K562 (cell line): ENCODE results near the gene B3GAT1. TPM values are rescaled to one million over a fixed set of nuclear protein-coding genes. Genes with fewer than 3 reads are reported as not detected.

ENCODE experiments used
- ATAC-seq: fragments of 200-7000 bp; cut with Tn5 transposase; 3 replicates; pipeline ENCODE4 v1.9.1; 2020; ENCODE audit warnings: moderate library complexity
- BruUV-seq: library from RNA; stranded (reverse); fragments of 400-500 nt; replicated peaks from 2 replicates; lab custom pipeline; 2021; lab: Mats Ljungman, UMichigan
- CTCF ChIA-PET: fragments of 300-600 bp; formaldehyde crosslinking; extraction: SDS; loops from one replicate; lab custom pipeline; 2021; ENCODE audit warnings: low intra/inter-chr PET ratio; lab: Yijun Ruan, JAX
- POLR2A ChIA-PET: fragments of 300-600, 350-650 bp; sonication (Branson Sonifier 250); formaldehyde crosslinking; extraction: SDS; loops from one replicate; lab custom pipeline; 2021; ENCODE audit warnings: antibody characterized with exemption, inconsistent platforms; lab: Yijun Ruan, JAX
- DNase-seq, 4 experiments: peaks; one replicate each; pipeline versions ENCODE4 v3.0.0 to v3.0.0-alpha.2; 2011 to 2018; ENCODE audit warnings: low spot score in 3 of 4, mixed read lengths in 3 of 4; ENCODE audit errors: extremely low read depth in 1 of 4
- FAIRE-seq: peaks from 2 replicates; lab custom pipeline; 2011; peaks lifted over from hg19 to GRCh38; lab: Jason Lieb, UNC
- H2AFZ ChIP-seq: 2 replicates; pipeline ENCODE4 v1.6.0; 2011; ENCODE audit warnings: low read depth, low read length, control low read depth, inconsistent platforms
- H3K27ac ChIP-seq: fragments of 200-600 bp; 3 replicates; pipeline ENCODE4 v1.8.0; 2011; ENCODE audit warnings: low read depth, mild to moderate bottlenecking, control low read depth, inconsistent platforms, low read length, moderate library complexity, mixed read lengths; ENCODE audit errors: extremely low read depth
- H3K27me3 ChIP-seq, 2 experiments: fragments of 300-600 bp in 1 of 2; 2 replicates in 1 of 2; 3 replicates in 1 of 2; pipeline versions ENCODE4 v1.6.0 to v1.8.0; 2011; ENCODE audit warnings: inconsistent platforms in 2 of 2, low read length in 2 of 2, mild to moderate bottlenecking in 1 of 2, mixed read lengths in 1 of 2, moderate library complexity in 1 of 2; ENCODE audit not compliant: control insufficient read depth in 2 of 2, insufficient read depth in 2 of 2
- H3K36me3 ChIP-seq: fragments of 300-600 bp; 3 replicates; pipeline ENCODE4 v1.8.0; 2011; ENCODE audit warnings: mild to moderate bottlenecking, low read length, inconsistent platforms; ENCODE audit not compliant: control insufficient read depth, insufficient read depth
- H3K4me1 ChIP-seq, 2 experiments: fragments of 200-600 bp in 1 of 2; replicated peaks in 1 of 2; 2 replicates in 1 of 2; 3 replicates in 1 of 2; pipeline versions ENCODE4 v1.5.1 to v1.8.0; 2011; ENCODE audit warnings: inconsistent platforms in 2 of 2, low read length in 2 of 2, mild to moderate bottlenecking in 1 of 2, mixed read lengths in 1 of 2, moderate library complexity in 1 of 2; ENCODE audit not compliant: control insufficient read depth in 2 of 2, insufficient read depth in 2 of 2
- H3K4me2 ChIP-seq: 2 replicates; pipeline ENCODE4 v1.6.1; 2011; ENCODE audit warnings: low read length, control low read depth, inconsistent platforms, mixed read lengths; ENCODE audit not compliant: insufficient read depth
- H3K4me3 ChIP-seq: fragments of 200-600 bp; sonication (generic), shearing (Covaris generic); 2 replicates; pipeline ENCODE4 v1.5.1; 2016; ENCODE audit warnings: control low read depth, inconsistent platforms
- H3K79me2 ChIP-seq: fragments of 200-600 bp; 3 replicates; pipeline ENCODE4 v1.8.0; 2011; ENCODE audit warnings: low read length, inconsistent platforms; ENCODE audit not compliant: control insufficient read depth, insufficient read depth
- H3K9ac ChIP-seq, 2 experiments: 2 replicates each; pipeline versions ENCODE4 v1.6.0 to v1.6.1; 2011; ENCODE audit warnings: low read depth in 2 of 2, low read length in 2 of 2, control low read depth in 1 of 2, inconsistent platforms in 1 of 2, mild to moderate bottlenecking in 1 of 2, mixed read lengths in 1 of 2; ENCODE audit not compliant: insufficient read depth in 1 of 2
- H3K9me1 ChIP-seq: one replicate; pipeline ENCODE4 v1.6.0; 2011; ENCODE audit warnings: inconsistent platforms, mild to moderate bottlenecking, low read length, moderate library complexity; ENCODE audit not compliant: control insufficient read depth, insufficient read depth
- H3K9me3 ChIP-seq: replicated peaks from 2 replicates; pipeline ENCODE4 v1.5.1; 2011; ENCODE audit warnings: low read depth, low read length, inconsistent platforms; ENCODE audit not compliant: control insufficient read depth, insufficient read depth
- H4K20me1 ChIP-seq: replicated peaks from 2 replicates; pipeline ENCODE4 v1.6.1; 2011; ENCODE audit warnings: low read length, inconsistent platforms, mixed read lengths; ENCODE audit not compliant: control insufficient read depth, insufficient read depth
- GABPA ChIP-seq: fragments of 200-800 bp; sonication (Bioruptor generic); conservative IDR thresholded peaks from 2 replicates; pipeline ENCODE4 v1.6.1; 2016; ENCODE audit warnings: low read depth, missing genetic modification characterization, missing compliant biosample characterization
- HEY1 ChIP-seq: fragments of 250-450 bp; sonication (Bioruptor Pico); IDR thresholded peaks from 2 replicates; pipeline ENCODE4 v1.5.0; 2020; ENCODE audit warnings: mild to moderate bottlenecking, moderate library complexity, borderline replicate concordance
- MEF2A ChIP-seq: IDR thresholded peaks from 2 replicates; pipeline ENCODE4 v1.6.1; 2011; ENCODE audit warnings: low read depth, mild to moderate bottlenecking, low read length, moderate library complexity; ENCODE audit not compliant: control insufficient read depth
- SRSF3 ChIP-seq: fragments of 200-400 bp; formaldehyde crosslinking; IDR thresholded peaks from 2 replicates; pipeline ENCODE4 v1.6.1; 2016; ENCODE audit warnings: mild to moderate bottlenecking, low read length, moderate library complexity; ENCODE audit not compliant: insufficient read depth
- WGBS: fragments of 100-300 bp; shearing (Covaris generic); methylation state at CpG from one replicate; pipeline ENCODE4 v1.1.6; 2016; ENCODE audit warnings: low coverage, mixed read lengths; ENCODE audit not compliant: insufficient coverage; ENCODE audit errors: missing lambda C conversion rate; 5-methylcytosine and 5-hydroxymethylcytosine counted together
- in situ Hi-C: fragments of 300-500 bp; cut with MboI; formaldehyde crosslinking; loops from 4 replicates; pipeline ENCODE4 v1.15.0; 2018; ENCODE audit warnings: inconsistent platforms, mixed read lengths
- intact Hi-C: fragments of 100-400 bp; cut with micrococcal nuclease; formaldehyde crosslinking; loops from 2 replicates; pipeline ENCODE4 v1.14.2; 2022
- polyA plus RNA-seq, 8 experiments: library from polyadenylated mRNA; depleted of rRNA in 4 of 8; stranded (reverse) in 5 of 8; unstranded in 3 of 8; fragments of >200 nt; fragmentation: Nextera tagmentation in 2 of 8; fragmentation: Illumina TruSeq in 1 of 8; extraction: Ambion mirVana in 2 of 8; extraction: Trizol in 1 of 8; gene quantifications; 2 replicates each; pipeline versions ENCODE4 v1.2.1 to v1.2.3, GENCODE V29; 2011 to 2014; ENCODE audit warnings: inconsistent platforms in 1 of 8, missing spikeins in 1 of 8
- total RNA-seq, 7 experiments: library from RNA; depleted of rRNA in 6 of 7; stranded (reverse); fragments of >200 nt in 6 of 7; fragmentation: Illumina TruSeq in 2 of 7; extraction: Trizol in 2 of 7; gene quantifications; 2 replicates each; pipeline versions ENCODE4 v1.2.1 to v1.2.3, GENCODE V29; 2011 to 2021; ENCODE audit warnings: low replicate concordance in 1 of 7
- TF ChIP-seq, protein P1 (sequence below): sonication (generic); formaldehyde crosslinking; IDR thresholded peaks from 2 replicates; pipeline ENCODE4 v1.8.0; 2023; ENCODE audit warnings: mild to moderate bottlenecking, missing genetic modification reagents
- TF ChIP-seq, protein P2 (sequence below), 2 experiments: fragments of 450-650 bp; IDR thresholded peaks; 2 replicates each; pipeline ENCODE4 v1.6.1; 2016
- TF ChIP-seq, protein P3 (sequence below): fragments of 200-400 bp; formaldehyde crosslinking; IDR thresholded peaks from 2 replicates; pipeline ENCODE4 v1.6.1; 2017; ENCODE audit warnings: mild to moderate bottlenecking, low read depth, low read length, moderate library complexity

Gene B3GAT1
- total and polyA plus RNA-seq, 9 of the 15 experiments (the other 6 are each of a cell fraction or from before 2014, with no cell fraction given), result 0.01 to 0.53 (median 0.14) TPM; not detected in 1

DNA sequence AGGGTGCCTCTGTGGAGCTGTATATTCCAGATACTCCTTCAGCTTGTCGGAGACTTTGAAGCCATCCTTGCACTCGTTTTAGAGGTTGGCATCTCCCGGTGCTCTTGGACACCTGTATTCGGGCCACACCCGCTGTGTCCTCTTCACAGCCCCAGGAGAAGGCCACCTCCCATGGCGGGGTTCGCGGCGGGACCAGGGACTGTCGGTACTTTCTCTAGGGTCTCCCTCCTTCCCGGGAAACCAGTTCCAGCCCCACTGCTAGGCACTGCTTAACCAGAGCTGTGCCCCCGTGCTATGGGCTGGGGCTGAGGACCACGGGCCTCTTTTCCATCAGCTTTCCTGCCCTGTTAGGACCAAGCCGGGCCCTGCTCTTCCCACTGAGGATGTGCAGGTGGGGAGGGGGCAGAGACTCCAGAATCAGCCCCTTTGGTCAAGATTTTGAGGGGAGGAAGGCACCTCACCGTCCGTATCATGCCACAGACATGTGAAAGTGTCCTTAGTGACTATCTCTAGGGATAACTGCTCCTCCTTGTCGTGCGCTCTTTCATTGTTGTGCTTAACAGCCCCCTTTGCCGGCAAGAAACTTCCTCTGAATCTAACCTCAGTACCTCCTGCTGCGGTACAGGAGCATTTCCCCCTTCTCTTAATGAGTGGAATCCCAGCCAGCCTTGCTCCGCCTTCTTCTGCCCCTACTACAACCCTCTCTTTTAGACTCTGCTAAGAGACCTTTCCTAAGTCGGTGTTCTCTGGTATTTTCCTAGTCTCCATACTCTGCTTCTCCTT, 1.2 kb upstream of the B3GAT1 start:
- H3K4me2 ChIP-seq, result no peak overlapping the region
- CTCF ChIA-PET, result no interaction called here
- in situ Hi-C loops (no loop called here), intact Hi-C loops (no loop called here)
- H3K4me3 ChIP-seq, result no peak overlapping the region
- H3K27me3 ChIP-seq, result peaks cover 15 to 54% of the 10 kb centered on the region in 2 experiments
- peaks cover 3% of the 10 kb centered on the region for H3K9me1 ChIP-seq
- no peaks in the 10 kb centered on the region for H3K36me3 ChIP-seq
- H3K9me3 ChIP-seq, result no peaks in the 10 kb centered on the region
- H3K27ac ChIP-seq, result no peak overlapping the region
- FAIRE-seq, result no peak
- H2AFZ ChIP-seq, result no peak overlapping the region
- no peak for ATAC-seq
- H4K20me1 ChIP-seq, result peaks cover 13% of the 10 kb centered on the region
- 13% methylated on average over 17 of the region's 22 CpGs for WGBS
- H3K79me2 ChIP-seq, result no peaks in the 10 kb centered on the region
- DNase-seq, result no peak
- TF ChIP-seq, protein P1, sequence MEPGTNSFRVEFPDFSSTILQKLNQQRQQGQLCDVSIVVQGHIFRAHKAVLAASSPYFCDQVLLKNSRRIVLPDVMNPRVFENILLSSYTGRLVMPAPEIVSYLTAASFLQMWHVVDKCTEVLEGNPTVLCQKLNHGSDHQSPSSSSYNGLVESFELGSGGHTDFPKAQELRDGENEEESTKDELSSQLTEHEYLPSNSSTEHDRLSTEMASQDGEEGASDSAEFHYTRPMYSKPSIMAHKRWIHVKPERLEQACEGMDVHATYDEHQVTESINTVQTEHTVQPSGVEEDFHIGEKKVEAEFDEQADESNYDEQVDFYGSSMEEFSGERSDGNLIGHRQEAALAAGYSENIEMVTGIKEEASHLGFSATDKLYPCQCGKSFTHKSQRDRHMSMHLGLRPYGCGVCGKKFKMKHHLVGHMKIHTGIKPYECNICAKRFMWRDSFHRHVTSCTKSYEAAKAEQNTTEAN (CRISPR knock-in tag), result no peak
- TF ChIP-seq HEY1 (CRISPR knock-in tag) (no peak), SRSF3 (no peak), MEF2A (no peak), GABPA (tag) (no peak)
- TF ChIP-seq, protein P2, sequence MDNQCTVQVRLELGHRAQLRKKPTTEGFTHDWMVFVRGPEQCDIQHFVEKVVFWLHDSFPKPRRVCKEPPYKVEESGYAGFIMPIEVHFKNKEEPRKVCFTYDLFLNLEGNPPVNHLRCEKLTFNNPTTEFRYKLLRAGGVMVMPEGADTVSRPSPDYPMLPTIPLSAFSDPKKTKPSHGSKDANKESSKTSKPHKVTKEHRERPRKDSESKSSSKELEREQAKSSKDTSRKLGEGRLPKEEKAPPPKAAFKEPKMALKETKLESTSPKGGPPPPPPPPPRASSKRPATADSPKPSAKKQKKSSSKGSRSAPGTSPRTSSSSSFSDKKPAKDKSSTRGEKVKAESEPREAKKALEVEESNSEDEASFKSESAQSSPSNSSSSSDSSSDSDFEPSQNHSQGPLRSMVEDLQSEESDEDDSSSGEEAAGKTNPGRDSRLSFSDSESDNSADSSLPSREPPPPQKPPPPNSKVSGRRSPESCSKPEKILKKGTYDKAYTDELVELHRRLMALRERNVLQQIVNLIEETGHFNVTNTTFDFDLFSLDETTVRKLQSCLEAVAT (IDR thresholded peaks at IDR 0.05), result no peak
- TF ChIP-seq, protein P3, sequence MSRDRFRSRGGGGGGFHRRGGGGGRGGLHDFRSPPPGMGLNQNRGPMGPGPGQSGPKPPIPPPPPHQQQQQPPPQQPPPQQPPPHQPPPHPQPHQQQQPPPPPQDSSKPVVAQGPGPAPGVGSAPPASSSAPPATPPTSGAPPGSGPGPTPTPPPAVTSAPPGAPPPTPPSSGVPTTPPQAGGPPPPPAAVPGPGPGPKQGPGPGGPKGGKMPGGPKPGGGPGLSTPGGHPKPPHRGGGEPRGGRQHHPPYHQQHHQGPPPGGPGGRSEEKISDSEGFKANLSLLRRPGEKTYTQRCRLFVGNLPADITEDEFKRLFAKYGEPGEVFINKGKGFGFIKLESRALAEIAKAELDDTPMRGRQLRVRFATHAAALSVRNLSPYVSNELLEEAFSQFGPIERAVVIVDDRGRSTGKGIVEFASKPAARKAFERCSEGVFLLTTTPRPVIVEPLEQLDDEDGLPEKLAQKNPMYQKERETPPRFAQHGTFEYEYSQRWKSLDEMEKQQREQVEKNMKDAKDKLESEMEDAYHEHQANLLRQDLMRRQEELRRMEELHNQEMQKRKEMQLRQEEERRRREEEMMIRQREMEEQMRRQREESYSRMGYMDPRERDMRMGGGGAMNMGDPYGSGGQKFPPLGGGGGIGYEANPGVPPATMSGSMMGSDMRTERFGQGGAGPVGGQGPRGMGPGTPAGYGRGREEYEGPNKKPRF, result no peak
- no peak overlapping the region for H3K9ac ChIP-seq
- peaks cover 0 to 9% of the 10 kb centered on the region in 2 experiments; a peak in 1 of 5 replicates for H3K4me1 ChIP-seq
- BruUV-seq, result no TSS peak
- POLR2A ChIA-PET, result no interaction called here
